Choroid plexus epithelial cell (primary cell): ENCODE data around the gene SLC43A1.
A peak's percentile ranks its signal among the peaks of the same experiment; 100 is the strongest.

Source experiments
- DNase-seq: peaks from one replicate; pipeline ENCODE4 v3.0.0-alpha.2; 2010; ENCODE audit warnings: low read depth
- H3K4me3 ChIP-seq: 2 replicates; pipeline ENCODE4 v1.5.1; 2011; ENCODE audit warnings: low read depth, mild to moderate bottlenecking, control low read depth, low read length, moderate library complexity
- CTCF ChIP-seq: conservative IDR thresholded peaks from 2 replicates; pipeline ENCODE4 v1.5.1; 2011; ENCODE audit warnings: low read depth, mild to moderate bottlenecking, control low read depth, inconsistent platforms, low read length, moderate library complexity

The SLC43A1 gene

GRCh38 chr11:57515332-57516060 lies at the start of gene SLC43A1:
SLC43A1 (minus strand) TSS chr11:57515702; CDS start chr11:57514111, 1,591 bp downstream.
- H3K4me3 ChIP-seq = peak within 1 kb of the TSS; percentile 77
- peak; percentile 27 for TF ChIP-seq CTCF
- peak; percentile 67 for DNase-seq

- no peak for DNase-seq
- no peak overlapping the region for H3K4me3 ChIP-seq
- no peak for TF ChIP-seq CTCF
These were observed 47.1 kb upstream of the SLC43A1 start for GRCh38 chr11:57562596-57562995.

GRCh38 chr11:57560146-57560545 lies 44.6 kb upstream of the SLC43A1 start:
- H3K4me3 ChIP-seq = no peak overlapping the region
- TF ChIP-seq CTCF = no peak

GRCh38 chr11:57556041-57556440 lies 40.5 kb upstream of the SLC43A1 start:
- H3K4me3 ChIP-seq = no peak overlapping the region
- no peak for DNase-seq
- no peak for TF ChIP-seq CTCF

More at GRCh38 chr11:57560146-57560545, 44.6 kb upstream of the SLC43A1 start:
- no peak for DNase-seq

- DNase-seq = no peak
- TF ChIP-seq CTCF = no peak
These were observed 39.9 kb upstream of the SLC43A1 start for GRCh38 chr11:57555393-57555792.

GRCh38 chr11:57552479-57552878 lies 37.0 kb upstream of the SLC43A1 start:
- H3K4me3 ChIP-seq = no peak overlapping the region
- DNase-seq = no peak
- TF ChIP-seq CTCF = no peak

More at GRCh38 chr11:57555393-57555792, 39.9 kb upstream of the SLC43A1 start:
- no peak overlapping the region for H3K4me3 ChIP-seq

GRCh38 chr11:57551941-57552340 lies 36.4 kb upstream of the SLC43A1 start:
- no peak for TF ChIP-seq CTCF
- H3K4me3 ChIP-seq = no peak overlapping the region
- no peak for DNase-seq
